HG02840 (cell line): ENCODE measurements around the gene SYT13.

Source experiments
- ATAC-seq: cut with Tn5 transposase; IDR thresholded peaks from one replicate; pipeline ENCODE4 v1.9.1; 2021; ENCODE audit warnings: mild to moderate bottlenecking, moderate library complexity, moderate number of reproducible peaks; ENCODE audit not compliant: unreplicated experiment, low FRiP score

SYT13 gene

GRCh38 chr11:45278714-45279113, 7.4 kb downstream of the SYT13 start:
- ATAC-seq: no peak

GRCh38 chr11:45275828-45276227, 10.3 kb downstream of the SYT13 start:
- no peak for ATAC-seq

- no peak for ATAC-seq
Observed at GRCh38 chr11:45274206-45274605, 11.9 kb downstream of the SYT13 start.

- ATAC-seq: no peak
Observed at GRCh38 chr11:45273509-45273908, 12.6 kb downstream of the SYT13 start.

- no peak for ATAC-seq
Observed at GRCh38 chr11:45272701-45273100, 13.4 kb downstream of the SYT13 start.

- ATAC-seq: no peak
Observed at GRCh38 chr11:45270946-45271716, 15.0 kb downstream of the SYT13 start.

GRCh38 chr11:45269678-45270077, 16.5 kb downstream of the SYT13 start:
- no peak for ATAC-seq

GRCh38 chr11:45267652-45268299, 18.4 kb downstream of the SYT13 start:
- no peak for ATAC-seq

GRCh38 chr11:45267052-45267451, 19.1 kb downstream of the SYT13 start:
- ATAC-seq: no peak

- no peak for ATAC-seq
Observed at GRCh38 chr11:45266676-45267020, 19.5 kb downstream of the SYT13 start.

- ATAC-seq: no peak
Observed at GRCh38 chr11:45265969-45266675, 20.0 kb downstream of the SYT13 start.

- no peak for ATAC-seq
Observed at GRCh38 chr11:45264839-45265515, 21.2 kb downstream of the SYT13 start.

GRCh38 chr11:45263773-45264172, 22.4 kb downstream of the SYT13 start:
- no peak for ATAC-seq

GRCh38 chr11:45262900-45263299, 23.2 kb downstream of the SYT13 start:
- no peak for ATAC-seq

- no peak for ATAC-seq
Observed at GRCh38 chr11:45260071-45260470, 26.1 kb downstream of the SYT13 start.

- ATAC-seq: no peak
Observed at GRCh38 chr11:45259592-45259991, 26.5 kb downstream of the SYT13 start.

- no peak for ATAC-seq
Observed at GRCh38 chr11:45258982-45259530, 27.1 kb downstream of the SYT13 start.

- ATAC-seq: no peak
Observed at GRCh38 chr11:45254070-45254469, 32.1 kb downstream of the SYT13 start.

- ATAC-seq: no peak
Observed at GRCh38 chr11:45253640-45254039, 32.5 kb downstream of the SYT13 start.

- no peak for ATAC-seq
Observed at GRCh38 chr11:45252877-45253276, 33.3 kb downstream of the SYT13 start.
